DMS153 treated with DMSO at 0.1 percent for 48 hours (cell line): ENCODE data around the gene KRT36.

Experiments
- DNase-seq: peaks from one replicate; lab custom pipeline; 2025; ENCODE audit not compliant: unreplicated experiment; lab: John Stamatoyannopoulos, UW

The KRT36 gene

GRCh38 chr17:41489531-41489930 is at the start of gene KRT36:
TSS of gene KRT36 (minus strand) at chr17:41489910. CDS start at chr17:41489864, 46 bp downstream.
- no peak for DNase-seq

- no peak for DNase-seq
Measured at GRCh38 chr17:41539071-41539492, 49.4 kb upstream of the KRT36 start.

- peak; percentile 39 for DNase-seq
Measured at GRCh38 chr17:41538565-41538991, 48.9 kb upstream of the KRT36 start.

- no peak for DNase-seq
Measured at GRCh38 chr17:41537990-41538389, 48.3 kb upstream of the KRT36 start.

GRCh38 chr17:41537614-41537954 is 47.9 kb upstream of the KRT36 start:
- no peak for DNase-seq

- no peak for DNase-seq
Measured at GRCh38 chr17:41536741-41537613, 47.3 kb upstream of the KRT36 start.

GRCh38 chr17:41535764-41536481 is 46.2 kb upstream of the KRT36 start:
- DNase-seq = no peak

GRCh38 chr17:41534899-41535546 is 45.3 kb upstream of the KRT36 start:
- DNase-seq = no peak

- no peak for DNase-seq
Measured at GRCh38 chr17:41533613-41534012, 43.9 kb upstream of the KRT36 start.

GRCh38 chr17:41532947-41533570 is 43.3 kb upstream of the KRT36 start:
- no peak for DNase-seq

GRCh38 chr17:41531993-41532392 is 42.3 kb upstream of the KRT36 start:
- DNase-seq = no peak

- no peak for DNase-seq
Measured at GRCh38 chr17:41530062-41531048, 40.6 kb upstream of the KRT36 start.

- DNase-seq = peak; percentile 81
Measured at GRCh38 chr17:41529491-41529915, 39.8 kb upstream of the KRT36 start.

GRCh38 chr17:41528959-41529353 is 39.2 kb upstream of the KRT36 start:
- DNase-seq = peak; percentile 81

- DNase-seq = no peak
Measured at GRCh38 chr17:41527063-41528023, 37.6 kb upstream of the KRT36 start.

- no peak for DNase-seq
Measured at GRCh38 chr17:41524261-41524660, 34.6 kb upstream of the KRT36 start.

GRCh38 chr17:41523787-41524186 is 34.1 kb upstream of the KRT36 start:
- DNase-seq = no peak

GRCh38 chr17:41523225-41523593 is 33.5 kb upstream of the KRT36 start:
- no peak for DNase-seq
